CD4-positive, alpha-beta T cell treated with Interleukin-17A for 1 hour (primary cell): ENCODE results near the gene LSM14A.
"Not testable (repeated sequence)": the region's sequence is repeated elsewhere in the genome, so short reads cannot be mapped to it uniquely, and the experiment has no call there.

Experiments used
- DNase-seq: peaks from one replicate; pipeline ENCODE4 v3.0.0-alpha.2; 2020

LSM14A gene

DNA sequence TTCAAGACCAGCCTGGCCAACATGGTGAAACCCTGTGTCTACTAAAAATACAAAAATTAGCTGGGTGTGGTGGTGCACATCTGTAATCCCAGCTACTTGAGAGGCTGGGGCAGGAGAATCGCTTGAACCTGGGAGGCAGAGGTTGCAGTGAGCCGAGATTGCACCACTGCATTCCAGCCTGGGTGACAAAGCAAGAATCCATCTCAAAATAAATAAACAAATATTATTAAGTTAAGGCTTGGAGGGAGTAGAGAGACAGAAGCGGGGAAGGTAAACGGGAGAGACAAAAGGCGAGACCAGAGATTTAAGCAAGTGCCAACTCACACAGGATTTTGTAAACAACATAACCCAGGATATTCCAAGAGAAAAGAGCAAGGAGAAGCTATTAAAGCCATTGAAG, 12.8 kb upstream of the LSM14A start:
- DNase-seq, result not testable (repeated sequence)

DNA sequence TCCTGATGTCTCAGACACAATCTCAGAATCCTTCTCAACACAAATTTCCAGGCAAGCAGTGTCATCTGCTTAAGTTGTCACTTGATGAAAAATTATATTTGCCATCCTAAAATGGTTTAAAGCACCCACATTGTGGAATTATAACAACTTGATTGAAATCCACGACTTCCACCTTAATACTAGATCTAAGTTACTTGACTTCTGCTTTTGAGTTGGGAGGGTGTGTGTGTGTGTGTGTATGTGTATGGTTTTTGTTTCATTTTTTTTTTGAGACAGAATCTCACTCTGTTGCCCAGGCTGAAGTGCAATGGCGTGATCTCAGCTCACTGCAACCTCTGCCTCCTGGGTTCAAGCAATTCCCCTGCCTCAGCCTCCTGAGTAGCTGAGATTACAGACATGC, 10.4 kb upstream of the LSM14A start:
- DNase-seq, result not testable (repeated sequence)

DNA sequence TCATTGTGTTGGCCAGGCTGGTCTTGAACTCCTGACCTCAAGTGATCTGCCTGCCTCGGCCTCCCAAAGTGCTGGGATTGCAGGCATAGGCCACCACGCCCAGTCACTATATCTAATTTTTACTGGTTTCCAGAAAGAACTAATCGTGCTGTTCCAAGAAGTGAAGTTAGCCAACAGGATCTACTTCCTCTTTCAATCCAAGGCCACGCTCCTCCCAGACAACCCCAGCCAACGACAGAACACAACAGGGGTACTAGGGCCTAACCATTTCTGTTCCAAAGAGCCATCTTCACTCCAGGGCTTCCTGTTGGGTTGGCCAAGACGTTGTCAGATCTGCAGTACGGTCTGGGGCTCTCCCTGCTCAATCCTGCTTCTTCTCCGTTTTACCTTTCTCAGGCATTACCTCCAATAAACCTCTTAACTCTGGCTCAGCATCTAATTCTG, 7.0 kb upstream of the LSM14A start:
- DNase-seq, result no peak

DNA sequence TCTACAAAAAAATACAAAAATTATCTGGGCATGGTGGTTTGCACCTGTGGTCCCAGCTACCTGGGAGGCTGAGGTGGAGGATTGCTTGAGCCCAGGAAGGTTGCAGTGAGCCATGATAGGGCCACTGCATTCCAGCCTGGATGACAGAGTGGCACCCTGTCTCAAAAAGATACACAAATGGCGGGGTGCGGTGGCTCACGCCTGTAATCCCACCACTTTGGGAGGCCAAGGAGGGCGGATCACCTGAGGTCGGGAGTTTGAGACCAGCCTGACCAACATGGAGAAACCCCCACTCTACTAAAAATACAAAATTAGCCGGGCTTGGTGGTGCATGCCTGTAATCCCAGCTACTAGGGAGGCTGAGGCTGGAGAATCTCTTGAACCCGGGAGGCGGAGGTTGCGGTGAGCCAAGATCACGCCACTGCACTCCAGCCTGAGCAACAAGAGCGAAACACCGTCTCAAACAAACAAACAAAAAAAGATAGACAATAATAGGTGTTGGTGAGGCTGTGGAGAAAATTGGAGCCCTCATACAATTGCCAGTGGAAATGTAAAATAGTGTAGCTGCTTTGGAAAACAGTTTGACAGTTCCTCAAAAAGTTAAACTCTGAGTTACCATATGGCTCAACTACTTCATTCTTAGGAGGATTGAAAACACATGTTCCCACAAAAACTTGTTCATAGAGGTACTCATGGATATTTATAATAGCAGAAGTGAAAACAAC, 2.7 kb upstream of the LSM14A start:
- DNase-seq, result not testable (repeated sequence)

DNA sequence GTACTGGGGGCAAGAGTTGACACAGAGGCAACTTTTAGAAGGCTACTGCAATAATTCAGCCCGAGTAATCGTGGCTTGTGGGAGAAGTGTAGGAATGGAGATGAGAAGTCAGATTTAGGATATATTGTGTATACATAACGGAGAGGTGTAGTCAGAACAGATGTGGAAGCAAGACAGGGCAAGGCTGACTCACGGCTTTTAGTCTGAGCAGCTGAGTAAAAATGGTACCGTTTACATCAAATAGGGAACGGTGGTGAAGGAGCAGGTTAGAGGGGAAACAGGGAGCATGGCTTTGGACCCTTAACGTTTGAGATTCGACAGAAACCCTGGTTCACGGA, 796 bp upstream of the LSM14A start:
- no peak for DNase-seq

DNA sequence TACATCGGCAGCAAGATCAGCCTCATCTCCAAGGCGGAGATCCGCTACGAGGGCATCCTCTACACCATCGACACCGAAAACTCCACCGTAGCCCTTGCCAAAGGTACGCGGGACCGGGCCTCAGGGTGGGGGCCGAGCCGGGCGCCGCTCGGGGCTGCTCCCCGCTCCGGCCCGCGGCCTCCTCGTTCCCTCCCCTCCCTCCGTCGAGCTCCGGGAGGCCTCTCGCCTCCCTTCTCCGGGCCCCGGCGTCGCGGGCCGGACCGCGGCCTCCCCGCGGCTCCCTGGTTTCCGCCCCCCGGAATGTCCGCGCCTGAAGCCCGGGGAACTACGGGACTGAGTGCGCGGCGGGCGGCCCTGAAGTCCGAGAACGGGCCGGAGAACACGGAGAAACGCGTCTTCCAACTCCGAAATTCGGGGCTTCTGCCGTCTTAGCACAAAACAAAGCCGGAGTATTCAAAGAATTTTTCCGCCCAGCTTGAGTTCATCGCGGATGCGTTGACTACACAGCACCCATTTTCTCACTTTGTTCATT, 423 bp downstream of the LSM14A start:
- DNase-seq, result peak; percentile 35

DNA sequence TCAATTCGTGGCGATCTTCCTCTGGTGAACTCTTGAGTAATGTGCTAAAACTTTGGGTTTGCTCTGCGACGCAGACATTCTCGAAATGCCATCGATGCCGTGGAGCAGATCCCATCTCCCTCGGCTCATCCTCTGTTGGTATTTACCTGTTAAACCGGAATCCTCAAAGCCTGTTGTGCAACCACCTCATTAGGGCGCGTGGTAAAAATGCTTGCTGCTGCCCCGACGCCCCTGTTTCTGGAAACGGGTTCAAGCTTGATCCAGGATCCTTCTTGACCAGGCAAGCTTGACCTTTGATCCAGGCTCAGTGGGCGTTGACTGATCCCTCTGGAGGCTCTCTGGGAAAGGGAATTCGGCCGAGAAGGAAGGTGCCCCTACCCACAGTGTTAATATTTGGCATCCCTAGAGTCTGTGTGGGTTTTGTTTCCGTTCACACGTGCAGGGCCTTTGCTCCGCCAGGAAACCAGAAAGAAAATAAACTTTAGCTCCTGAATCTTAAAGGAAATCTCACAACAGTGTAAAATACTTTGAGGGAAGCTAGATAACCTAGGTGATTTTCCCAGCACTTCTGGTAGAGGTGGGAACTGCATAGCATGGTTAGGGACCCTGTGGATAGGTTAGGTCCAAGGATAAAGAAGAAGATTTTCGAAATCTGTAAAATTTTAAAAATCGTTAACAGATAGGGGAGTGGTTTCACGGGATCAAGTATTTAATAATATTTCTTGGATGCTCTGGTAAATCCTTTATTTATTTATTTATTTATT, 1.1 kb downstream of the LSM14A start:
- DNase-seq, result peak; percentile 36

DNA sequence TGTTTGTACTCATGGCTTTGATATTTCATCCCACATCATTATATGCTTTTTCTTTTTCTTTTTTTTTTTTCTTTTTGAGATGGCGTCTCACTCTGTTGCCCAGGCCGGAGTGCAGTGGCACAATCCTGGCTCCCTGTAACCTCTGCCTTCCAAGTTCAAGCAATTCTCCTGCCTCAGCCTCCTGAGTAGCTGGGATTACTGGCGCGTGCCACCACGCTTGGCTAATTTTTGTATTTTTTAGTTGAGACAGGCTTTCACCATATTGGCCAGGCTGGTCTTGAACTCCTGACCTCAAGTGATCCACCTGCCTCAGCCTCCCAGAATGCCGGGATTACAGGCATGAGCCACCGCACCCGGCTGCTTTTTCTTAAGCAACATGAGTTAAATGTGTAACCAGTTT, 2.9 kb downstream of the LSM14A start:
- not testable (repeated sequence) for DNase-seq

DNA sequence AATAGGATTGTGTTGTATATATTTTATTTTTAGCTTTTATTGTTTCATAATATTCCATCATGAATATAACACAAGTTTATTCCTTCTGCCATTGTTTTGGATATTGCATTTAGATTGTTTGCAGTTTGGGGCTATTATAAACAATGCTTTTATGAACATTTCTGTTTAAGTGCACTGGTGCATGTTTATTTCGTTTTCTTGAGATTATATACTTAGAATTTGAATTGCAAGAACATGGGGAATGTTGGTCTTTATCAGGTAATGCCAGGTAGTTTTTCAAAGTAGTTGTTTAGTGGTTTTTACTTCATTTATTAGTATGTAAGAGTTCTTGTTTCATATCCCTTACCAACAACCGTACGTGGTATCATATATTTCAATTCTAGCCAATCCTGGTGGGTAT, 4.3 kb downstream of the LSM14A start:
- DNase-seq, result no peak

DNA sequence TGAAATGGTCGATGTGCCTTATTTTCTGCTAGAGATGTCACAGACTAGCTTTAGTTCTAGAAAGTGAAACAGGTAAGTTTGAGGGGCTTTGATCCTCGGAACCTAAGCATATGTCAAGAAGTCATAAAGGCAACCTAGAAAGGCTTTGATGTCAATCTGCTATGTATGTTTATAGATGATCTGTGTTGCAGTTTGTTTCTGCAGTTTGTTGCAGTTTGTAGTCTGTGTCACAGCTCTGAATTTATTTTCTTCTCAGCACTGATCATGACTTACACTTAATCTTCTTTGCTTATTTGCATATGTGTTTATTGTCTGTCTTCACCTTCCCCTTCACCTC, 5.9 kb downstream of the LSM14A start:
- peak; percentile 29 for DNase-seq

DNA sequence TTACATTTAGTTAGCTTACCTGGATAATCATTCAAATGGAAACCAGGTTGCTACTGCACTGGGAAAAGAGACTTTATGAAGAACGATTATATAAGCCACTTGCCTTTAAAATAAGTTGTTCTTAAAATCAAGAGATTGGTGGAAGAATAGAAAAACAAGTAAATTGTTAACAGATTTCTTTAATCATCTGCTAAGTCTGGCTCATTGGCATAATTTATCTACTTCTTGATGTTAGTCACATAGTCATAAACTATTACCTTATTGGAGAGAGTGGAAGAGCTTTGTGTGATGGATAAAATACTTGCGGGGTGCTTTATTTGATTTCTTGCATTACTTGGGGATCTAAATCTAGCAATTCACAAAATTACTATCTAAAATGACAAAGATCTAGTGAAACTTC, 6.8 kb downstream of the LSM14A start:
- DNase-seq, result no peak

DNA sequence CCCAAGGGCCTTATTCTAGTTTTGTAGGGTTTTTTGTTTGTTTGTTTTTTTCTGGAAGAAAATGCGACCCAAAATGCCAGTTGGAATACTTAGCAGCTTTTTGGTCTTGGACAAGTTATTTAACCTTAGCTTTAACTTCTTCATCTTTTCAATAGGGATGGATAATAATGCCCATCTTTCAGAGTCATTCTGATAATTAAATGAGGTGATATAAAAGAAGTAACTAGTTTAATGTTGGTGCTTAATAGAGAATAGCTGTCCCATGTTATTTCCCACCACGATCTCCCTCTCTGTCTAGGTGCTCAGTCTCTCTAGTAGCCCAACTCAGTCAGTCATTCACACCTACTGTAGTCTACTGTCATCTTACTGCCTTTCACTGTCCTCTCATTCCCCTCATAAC, 8.0 kb downstream of the LSM14A start:
- DNase-seq, result no peak

DNA sequence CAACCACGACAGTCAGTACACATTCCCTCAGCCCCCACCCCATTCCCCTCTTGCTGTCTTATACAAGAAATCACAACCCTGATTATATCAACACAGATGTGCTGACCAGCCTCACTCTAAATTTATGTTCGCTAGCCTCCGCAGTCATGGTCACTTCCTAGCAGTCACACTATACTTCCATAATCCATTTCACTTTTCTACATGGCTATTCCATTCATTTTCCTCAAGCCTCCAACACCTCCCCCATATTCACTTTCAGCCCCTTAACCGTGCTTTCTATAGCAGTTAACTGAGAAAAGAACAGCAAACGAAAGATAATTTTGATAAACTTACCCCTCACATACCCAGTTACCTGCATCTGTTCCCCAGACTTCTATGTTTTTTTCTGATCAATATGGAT, 8.4 kb downstream of the LSM14A start:
- no peak for DNase-seq

DNA sequence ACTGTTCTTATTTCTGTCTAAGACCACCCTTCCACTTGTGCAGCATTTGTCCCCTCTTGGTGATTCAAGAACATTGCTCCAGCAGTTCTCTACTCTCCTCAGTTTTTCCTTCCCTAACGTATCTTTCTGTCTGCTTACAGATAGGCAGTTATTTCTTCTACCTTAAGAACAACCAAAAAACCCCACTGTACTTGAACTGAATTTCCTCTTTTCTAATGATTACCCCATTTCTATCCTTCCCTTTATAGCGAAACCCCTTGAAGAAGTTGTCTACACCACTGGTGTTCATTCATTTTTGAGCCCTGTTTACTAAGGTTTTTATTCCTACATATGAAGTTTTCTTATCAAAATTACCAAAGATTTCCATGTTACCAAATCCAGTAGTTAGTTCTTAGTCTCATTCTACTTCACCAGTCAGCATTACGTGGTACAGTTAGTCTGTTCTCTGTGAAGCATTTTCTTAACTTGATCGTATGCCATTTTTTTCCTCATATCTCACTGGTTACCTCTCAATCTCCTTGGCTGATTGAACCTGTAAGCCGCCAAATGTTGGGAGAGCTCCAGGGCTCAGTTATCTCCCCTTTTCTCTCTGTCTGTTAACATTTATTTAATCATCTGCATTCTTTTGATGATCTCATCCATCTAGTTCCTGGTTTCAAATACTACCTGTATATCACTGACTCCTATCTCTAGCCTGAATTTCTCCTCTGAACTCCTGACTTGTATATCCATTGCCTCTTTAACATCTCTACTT, 9.0 kb downstream of the LSM14A start:
- DNase-seq, result no peak

DNA sequence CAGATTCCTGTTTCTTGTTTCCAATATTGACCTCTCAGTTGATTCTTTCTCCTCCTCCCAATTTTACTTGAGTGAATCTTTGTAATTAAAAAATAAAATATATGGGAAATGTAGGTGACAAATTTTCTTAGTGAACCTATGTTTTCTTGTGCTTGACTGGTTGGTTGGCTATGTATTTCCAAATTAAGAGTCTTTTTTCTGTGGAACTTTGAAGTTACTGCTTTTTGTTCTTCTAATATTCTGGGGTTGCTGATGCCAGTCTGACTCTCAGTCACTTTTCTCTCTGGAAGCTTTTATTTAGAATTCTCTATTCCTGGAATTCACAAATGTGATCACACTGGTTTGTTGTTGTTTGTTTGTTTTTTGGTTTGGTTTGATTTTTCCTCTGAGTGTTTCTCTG, 9.8 kb downstream of the LSM14A start:
- DNase-seq, result no peak

DNA sequence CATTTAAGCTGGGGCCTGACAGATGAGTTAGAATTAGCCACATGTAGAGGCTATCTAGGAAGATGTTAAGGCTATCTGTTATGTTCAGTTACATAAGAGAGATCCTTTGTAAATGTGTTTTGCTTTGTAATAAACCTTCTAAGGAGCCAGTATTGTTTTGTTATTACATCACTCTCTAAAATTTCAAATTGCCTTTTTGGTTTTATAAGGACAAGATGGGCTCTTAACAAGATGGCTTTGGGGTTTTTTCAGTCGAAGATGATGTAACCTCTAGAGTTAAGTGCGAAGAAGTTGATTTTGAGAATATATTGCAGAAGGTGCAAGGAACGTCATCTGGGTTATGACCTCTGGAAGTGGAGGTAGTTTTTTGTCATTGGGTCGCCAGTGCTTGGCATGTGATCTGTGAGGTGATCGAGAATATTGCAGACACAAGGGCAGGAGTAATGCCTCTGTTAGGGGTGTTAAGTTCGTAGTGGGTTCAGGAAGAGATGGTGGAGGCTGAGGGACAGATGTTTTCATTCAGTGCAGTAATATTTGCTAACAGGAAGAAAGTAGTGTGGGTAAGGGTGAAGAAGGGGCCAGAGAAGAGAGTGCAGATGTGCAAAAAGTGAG, 12.7 kb downstream of the LSM14A start:
- peak; percentile 38 for DNase-seq

DNA sequence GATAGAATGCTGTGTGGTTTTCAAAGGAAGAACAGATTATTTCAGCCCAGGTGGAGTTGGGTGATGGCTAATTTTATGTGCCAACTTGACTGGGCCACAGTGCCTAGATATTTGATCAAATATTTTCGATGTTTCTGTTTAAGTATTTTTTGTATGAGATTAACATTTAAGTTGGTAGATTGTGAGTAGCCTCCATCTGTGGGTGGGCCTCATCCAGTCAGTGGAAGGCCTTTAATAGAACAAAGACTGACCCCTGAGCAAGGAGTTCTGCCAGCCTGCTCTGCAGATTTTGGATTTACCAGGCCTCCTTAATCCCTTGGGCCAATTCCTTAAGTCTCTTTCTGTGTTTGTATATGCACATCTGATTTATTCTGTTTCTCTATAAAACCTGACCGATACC, 13.9 kb downstream of the LSM14A start:
- no peak for DNase-seq

DNA sequence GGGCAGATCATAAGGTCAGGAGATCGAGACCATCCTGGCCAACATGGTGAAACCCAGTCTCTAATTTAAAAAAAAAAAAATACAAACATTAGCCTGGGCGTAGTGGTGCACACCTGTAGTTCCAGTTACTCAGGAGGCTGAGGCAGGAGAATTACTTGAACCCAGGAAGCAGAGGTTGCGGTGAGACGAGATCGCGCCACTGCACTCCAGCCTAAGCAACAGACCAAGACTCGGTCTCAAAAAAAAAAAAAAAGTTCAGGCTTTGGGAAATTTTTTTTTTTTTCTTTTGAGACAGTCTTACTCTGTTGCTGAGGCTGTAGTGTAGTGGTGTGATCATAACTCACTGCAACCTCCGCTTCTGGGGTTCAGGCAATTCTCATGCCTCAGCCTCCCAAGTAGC, 14.7 kb downstream of the LSM14A start:
- DNase-seq, result no peak

DNA sequence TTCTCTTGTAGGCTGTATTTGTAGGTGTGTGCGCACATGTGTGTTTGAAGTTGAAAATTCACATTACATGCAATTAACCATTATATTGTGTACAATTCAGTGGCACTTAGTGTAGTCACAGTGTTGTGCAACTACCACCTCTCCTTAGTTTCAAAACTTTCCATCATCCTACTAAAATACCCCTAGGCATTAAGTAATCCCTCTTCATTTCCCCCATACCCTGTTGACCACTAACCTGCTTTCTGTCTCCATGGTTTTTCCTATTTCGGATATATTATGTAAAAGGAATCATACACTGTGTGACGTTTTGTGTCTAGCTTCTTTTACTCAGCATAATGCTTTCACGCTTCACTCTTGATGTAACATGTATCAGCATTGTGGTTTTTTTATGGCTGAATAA, 16.1 kb downstream of the LSM14A start:
- DNase-seq, result no peak

DNA sequence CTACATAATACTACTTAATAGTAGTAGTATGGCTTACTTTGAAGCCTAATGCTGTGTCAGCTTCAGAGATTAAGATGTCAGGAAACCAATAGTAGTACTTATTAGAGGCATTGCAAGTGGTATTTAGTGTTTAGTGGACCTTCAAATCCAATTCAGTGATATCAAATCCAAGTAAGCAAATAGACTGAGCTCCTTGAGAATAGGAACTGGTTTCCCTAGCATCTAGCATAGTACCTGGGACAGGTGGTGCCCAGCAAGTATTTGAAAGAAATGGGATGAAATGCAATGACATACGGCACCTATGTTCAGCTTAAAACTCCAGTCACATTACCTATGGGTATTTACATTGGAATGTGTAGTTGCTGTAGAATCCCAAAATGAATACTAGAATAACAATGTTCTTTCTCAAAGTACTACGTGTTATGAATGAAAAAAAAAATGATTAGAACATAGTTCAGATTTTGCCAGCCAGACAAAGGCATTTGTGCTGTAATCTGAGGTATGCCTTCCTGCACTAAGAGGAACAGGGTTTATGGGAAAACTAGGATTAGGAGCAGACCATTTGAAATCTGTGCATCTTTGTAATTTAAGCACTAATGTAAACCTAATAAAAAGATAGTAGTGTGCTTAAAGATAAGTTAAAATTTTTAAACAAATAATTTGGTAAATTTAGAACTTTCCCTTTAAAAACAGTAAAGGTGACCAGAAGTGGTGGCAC, 17.1 kb downstream of the LSM14A start:
- no peak for DNase-seq

DNA sequence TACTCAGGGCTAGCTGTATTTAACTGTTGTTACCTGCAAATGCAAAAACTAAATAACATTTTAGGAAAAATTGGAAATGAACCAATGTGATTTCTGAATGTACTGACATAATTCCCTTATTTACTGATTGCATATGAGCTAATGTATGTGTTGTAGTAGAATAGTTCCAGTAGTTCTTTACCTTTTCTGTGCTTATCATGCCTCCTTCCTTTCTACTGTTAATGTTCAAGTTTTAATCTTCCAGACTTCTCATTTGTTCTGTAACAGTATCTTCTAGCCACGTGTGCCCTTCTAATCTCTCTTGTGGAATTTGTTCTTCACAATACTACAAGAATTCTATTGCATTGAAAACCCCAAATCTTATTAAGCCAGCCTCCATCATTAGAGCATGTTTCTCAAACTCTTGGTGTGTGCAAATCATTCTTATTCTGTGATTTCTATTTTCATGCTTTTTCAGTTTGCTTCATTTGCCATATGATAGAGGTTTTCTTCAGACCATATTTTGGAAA, 17.7 kb downstream of the LSM14A start:
- DNase-seq, result no peak

DNA sequence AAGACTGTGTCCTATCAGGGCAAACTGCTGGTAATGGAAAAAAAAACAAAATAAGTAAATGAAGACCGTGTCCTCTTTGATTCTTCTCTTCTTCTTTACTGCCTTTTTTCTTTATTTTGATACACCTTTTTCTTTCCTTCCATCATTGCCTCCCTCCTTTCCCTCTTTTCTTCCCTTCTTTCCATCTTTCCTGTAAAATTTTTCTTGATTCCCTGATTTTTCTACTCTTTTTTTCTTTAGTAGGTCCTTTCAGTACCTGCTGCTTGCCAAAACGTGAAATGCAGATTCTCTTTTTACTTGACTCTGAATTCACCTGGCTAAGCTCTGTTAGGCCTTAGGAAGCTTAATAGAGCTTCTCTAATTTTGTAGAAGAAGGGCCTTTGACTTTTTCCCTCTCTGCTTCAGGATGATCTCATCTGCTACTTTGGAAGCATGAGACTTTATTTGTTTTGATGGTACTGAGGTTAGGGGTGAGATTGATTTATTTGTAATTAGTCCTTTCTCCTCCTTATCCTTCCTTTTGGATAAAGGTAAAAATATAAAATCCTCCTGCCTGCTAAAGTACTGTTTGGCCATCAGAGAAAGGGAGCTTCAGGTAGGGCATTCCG, 19.2 kb downstream of the LSM14A start:
- DNase-seq, result no peak
